Measurements from ENCODE around the gene CNOT6. TPM values are rescaled to one million over a fixed set of nuclear protein-coding genes. Genes with fewer than 3 reads are reported as not detected.

The CNOT6 gene
- total and polyA plus RNA-seq, 10 of the 15 experiments (the other 5 are each of a cell fraction or from before 2014, with no cell fraction given) = 3.8 to 22.1 (median 12.1) TPM

- Histone ChIP-seq H3K79me2 (ENCODE audit: control insufficient read depth, insufficient read depth, low read length) (no peaks in the 10 kb centered on the region), H3K27ac (ENCODE audit: control insufficient read depth, insufficient read depth) (no peak overlapping the region), H4K20me1 (ENCODE audit: control insufficient read depth, insufficient read depth) (no peaks in the 10 kb centered on the region), H2AFZ (ENCODE audit: control insufficient read depth, low read depth, low read length) (no peak overlapping the region), H3K9ac (ENCODE audit: control insufficient read depth, insufficient read depth, low read length) (no peak overlapping the region), H3K4me1 (ENCODE audit: control insufficient read depth, insufficient read depth, low read length) (no peaks in the 10 kb centered on the region), H3K4me2 (ENCODE audit: control insufficient read depth, insufficient read depth) (no peak overlapping the region), H3K9me3 (replicated peaks; ENCODE audit: control insufficient read depth, insufficient read depth, low read length) (no peaks in the 10 kb centered on the region), H3K36me3 (ENCODE audit: control insufficient read depth in 2 of 2, insufficient read depth in 2 of 2, low read length in 1 of 2) (no peaks in the 10 kb centered on the region), H3K4me3 (no peak overlapping the region), H3K27me3 (replicated peaks in 1 of 2; ENCODE audit: control insufficient read depth in 2 of 2, insufficient read depth in 2 of 2, low read length in 1 of 2) (no peaks in the 10 kb centered on the region)
- DNase-seq (ENCODE audit: low read depth, low spot score) = no peak
- no TSS peak for BruUV-seq (replicated peaks)
- intact Hi-C loops (cut with micrococcal nuclease; ENCODE audit: unreplicated experiment) (loop anchor here (5.0 kb wide), 1 partner anchor 343 kb away; no protein-coding TSS in a partner anchor), in situ Hi-C loops (cut with MboI) (no loop called here)
- 61% methylated on average over 11 of the region's 11 CpGs for WGBS (ENCODE audit: insufficient coverage, insufficient replicate concordance, low lambda C conversion rate, missing lambda C conversion rate)
- ChIA-PET RAD21 (ENCODE audit: unreplicated experiment) (interaction anchor here (1.4 kb wide), 1 partner anchor 177 kb away, joined by 5 read pairs; no protein-coding TSS in a partner anchor), POLR2A (no interaction called here), CTCF (interaction anchor here (0.6 to 1.4 kb wide), 6 partner anchors 9 to 268 kb away, joined by 3 to 5 read pairs (median 3); no protein-coding TSS in a partner anchor), SMC1A (ENCODE audit: uncharacterized antibody, unreplicated experiment) (no interaction called here)
- no peak for ATAC-seq
- FAIRE-seq = no peak
- TF ChIP-seq HSF1 (IDR thresholded peaks at IDR 0.05; ENCODE audit: low read depth, low read length) (no peak), POLR2A (IDR thresholded peaks at IDR 0.05; ENCODE audit: low read depth, low read length) (no peak), BACH1 (IDR thresholded peaks at IDR 0.05; ENCODE audit: borderline replicate concordance) (no peak), YY1 (IDR thresholded peaks at IDR 0.05; ENCODE audit: low read depth, low read length) (no peak), HDAC2 (IDR thresholded peaks at IDR 0.05) (no peak), CBX3 (IDR thresholded peaks at IDR 0.05; ENCODE audit: borderline replicate concordance, low read depth) (no peak), MXI1 (IDR thresholded peaks at IDR 0.05; ENCODE audit: low read depth, low read length) (no peak), ATF3 (IDR thresholded peaks at IDR 0.05; ENCODE audit: borderline replicate concordance, extremely low read depth, low read depth, low read length) (no peak), FOXM1 (IDR thresholded peaks at IDR 0.05; ENCODE audit: low read depth, low read length) (no peak), RELB (IDR thresholded peaks at IDR 0.05; ENCODE audit: low read depth) (no peak), JUNB (IDR thresholded peaks at IDR 0.05) (no peak), TCF3 (IDR thresholded peaks at IDR 0.05; ENCODE audit: borderline replicate concordance, insufficient read depth, low read depth, low read length) (no peak), TCF12 (IDR thresholded peaks at IDR 0.05; ENCODE audit: low read depth, low read length) (no peak)
These were observed 23.8 kb upstream of the CNOT6 start for GRCh38 chr5:180470361-180470760.

Data from GM12878 (cell line).